CD4-positive, alpha-beta T cell (primary cell): ENCODE data around the gene THOC5. TPM values are rescaled to one million over a fixed set of nuclear protein-coding genes. Genes with fewer than 3 reads are reported as not detected.
"Not testable (repeated sequence)": the region's sequence is repeated elsewhere in the genome, so short reads cannot be mapped to it uniquely, and the experiment has no call there.

ENCODE experiments used
- ATAC-seq: fragments of 200-7000 bp; cut with Tn5 transposase; one replicate; pipeline ENCODE4 v1.10.0; 2022; ENCODE audit warnings: mild to moderate bottlenecking; ENCODE audit not compliant: poor library complexity
- CTCF ChIA-PET: fragments of 350-600 bp; sonication (Branson Sonifier 250); formaldehyde crosslinking; loops from one replicate; lab custom pipeline; 2021; ENCODE audit warnings: antibody characterized with exemption, inconsistent platforms; lab: Charles Lee
- POLR2A ChIA-PET: fragments of 350-600 bp; sonication (Branson Sonifier 250); formaldehyde crosslinking; loops from one replicate; lab custom pipeline; 2021; ENCODE audit warnings: antibody characterized with exemption, inconsistent platforms; lab: Charles Lee
- DNase-seq, 14 experiments: peaks; one replicate each; pipeline ENCODE4 v3.0.0-alpha.2; 2013 to 2020; ENCODE audit warnings: mixed read lengths in 2 of 14
- H3K27ac ChIP-seq, 2 donors: one replicate each; pipeline versions ENCODE4 v1.5.1 to v1.7.0; 2013; ENCODE audit warnings: low read length in 2 of 2, low read depth in 1 of 2, mild to moderate bottlenecking in 1 of 2
- H3K27me3 ChIP-seq, 2 experiments: 1 replicate in 1 of 2; 2 replicates in 1 of 2; pipeline versions ENCODE4 v1.6.1 to v1.7.0; 2013; ENCODE audit warnings: low read length in 2 of 2, control low read depth in 1 of 2, mild to moderate bottlenecking in 1 of 2, moderate library complexity in 1 of 2; ENCODE audit not compliant: insufficient read depth in 2 of 2, control insufficient read depth in 1 of 2
- H3K36me3 ChIP-seq: one replicate; pipeline ENCODE4 v1.6.1; 2013; ENCODE audit warnings: low read length, control low read depth; ENCODE audit not compliant: insufficient read depth
- H3K4me1 ChIP-seq: one replicate; pipeline ENCODE4 v1.6.1; 2013; ENCODE audit warnings: low read length, control low read depth; ENCODE audit not compliant: insufficient read depth
- H3K4me3 ChIP-seq: one replicate; pipeline ENCODE4 v1.5.1; 2013; ENCODE audit warnings: mild to moderate bottlenecking, low read length, moderate library complexity
- H3K9me3 ChIP-seq, 2 experiments: 1 replicate in 1 of 2; 2 replicates in 1 of 2; pipeline versions ENCODE4 v1.6.1 to v1.7.0; 2013; ENCODE audit warnings: low read length in 2 of 2, mild to moderate bottlenecking in 2 of 2, control low read depth in 1 of 2, moderate library complexity in 1 of 2; ENCODE audit not compliant: control insufficient read depth in 1 of 2, insufficient read depth in 1 of 2
- H3K27ac Mint-ChIP-seq: one replicate; pipeline ENCODE4 v1.8.0; 2020; ENCODE audit warnings: mixed read lengths
- H3K27me3 Mint-ChIP-seq: one replicate; pipeline ENCODE4 v1.8.0; 2021; ENCODE audit warnings: mixed read lengths
- H3K36me3 Mint-ChIP-seq: one replicate; pipeline ENCODE4 v1.8.0; 2021; ENCODE audit warnings: low read depth, mixed read lengths
- H3K4me1 Mint-ChIP-seq: one replicate; pipeline ENCODE4 v1.8.0; 2021; ENCODE audit warnings: low read depth, mixed read lengths
- H3K4me3 Mint-ChIP-seq: one replicate; pipeline ENCODE4 v1.8.0; 2020; ENCODE audit warnings: mild to moderate bottlenecking, mixed read lengths
- H3K9me3 Mint-ChIP-seq: one replicate; pipeline ENCODE4 v1.8.0; 2020; ENCODE audit warnings: mixed read lengths
- intact Hi-C, 2 experiments: fragments of 100-400 bp; cut with DNase I in 1 of 2; cut with micrococcal nuclease in 1 of 2; formaldehyde crosslinking; loops; one replicate each; pipeline versions ENCODE4 v1.15.1 to v1.9.0; 2023 to 2025; cut with DNase I, micrococcal nuclease
- total RNA-seq, 174 experiments: library from RNA in 2 of 174; stranded (reverse) in 2 of 174; gene quantifications; one replicate each; pipeline ENCODE4 v1.2.3 and lab custom pipeline; 2021 to 2026
- TF ChIP-seq, protein P1 (sequence below): fragments of 200-600 bp; IDR thresholded peaks from one replicate; pipeline ENCODE4 v1.8.0; 2022; ENCODE audit warnings: antibody characterized with exemption, mild to moderate bottlenecking

Gene THOC5
- total RNA-seq, 2 experiments from 2014 or later, result 27.1 to 32.9 TPM

DNA sequence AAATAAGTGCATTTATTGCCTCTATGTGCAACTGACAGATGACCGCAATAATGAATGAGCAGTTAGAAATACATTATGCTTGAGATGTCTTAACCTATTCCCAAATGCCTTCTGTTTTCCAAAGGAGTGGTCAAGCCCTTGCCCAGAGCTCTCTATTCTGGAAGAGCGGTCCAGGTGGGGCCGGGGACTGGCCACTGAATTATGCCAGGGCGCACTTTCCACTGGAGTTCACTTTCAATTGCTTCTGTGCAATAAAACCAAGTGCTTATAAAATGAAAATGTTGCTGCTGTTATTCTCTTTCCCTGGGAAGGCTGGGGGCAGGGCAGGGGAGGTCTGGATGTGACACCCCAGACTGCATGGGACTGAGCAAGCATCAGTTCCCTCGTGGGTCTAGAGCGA lies 62.5 kb downstream of the THOC5 start:
- ChIA-PET POLR2A (no interaction called here), CTCF (no interaction called here)
- ATAC-seq, result no peak
- Mint-ChIP-seq H3K4me3 (no peak overlapping the region), H3K4me1 (no peaks in the 10 kb centered on the region), H3K27ac (no peak overlapping the region), H3K36me3 (peaks cover 5% of the 10 kb centered on the region), H3K9me3 (peaks cover 3% of the 10 kb centered on the region), H3K27me3 (no peaks in the 10 kb centered on the region)
- Histone ChIP-seq H3K4me1 (no peaks in the 10 kb centered on the region), H3K9me3 (no peaks in the 10 kb centered on the region), H3K4me3 (no peak overlapping the region), H3K27ac (no peak overlapping the region), H3K27me3 (no peaks in the 10 kb centered on the region), H3K36me3 (no peaks in the 10 kb centered on the region)
- intact Hi-C loops, result no loop called here
- no peak for DNase-seq
- TF ChIP-seq, protein P1, sequence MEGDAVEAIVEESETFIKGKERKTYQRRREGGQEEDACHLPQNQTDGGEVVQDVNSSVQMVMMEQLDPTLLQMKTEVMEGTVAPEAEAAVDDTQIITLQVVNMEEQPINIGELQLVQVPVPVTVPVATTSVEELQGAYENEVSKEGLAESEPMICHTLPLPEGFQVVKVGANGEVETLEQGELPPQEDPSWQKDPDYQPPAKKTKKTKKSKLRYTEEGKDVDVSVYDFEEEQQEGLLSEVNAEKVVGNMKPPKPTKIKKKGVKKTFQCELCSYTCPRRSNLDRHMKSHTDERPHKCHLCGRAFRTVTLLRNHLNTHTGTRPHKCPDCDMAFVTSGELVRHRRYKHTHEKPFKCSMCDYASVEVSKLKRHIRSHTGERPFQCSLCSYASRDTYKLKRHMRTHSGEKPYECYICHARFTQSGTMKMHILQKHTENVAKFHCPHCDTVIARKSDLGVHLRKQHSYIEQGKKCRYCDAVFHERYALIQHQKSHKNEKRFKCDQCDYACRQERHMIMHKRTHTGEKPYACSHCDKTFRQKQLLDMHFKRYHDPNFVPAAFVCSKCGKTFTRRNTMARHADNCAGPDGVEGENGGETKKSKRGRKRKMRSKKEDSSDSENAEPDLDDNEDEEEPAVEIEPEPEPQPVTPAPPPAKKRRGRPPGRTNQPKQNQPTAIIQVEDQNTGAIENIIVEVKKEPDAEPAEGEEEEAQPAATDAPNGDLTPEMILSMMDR, result no peak

DNA sequence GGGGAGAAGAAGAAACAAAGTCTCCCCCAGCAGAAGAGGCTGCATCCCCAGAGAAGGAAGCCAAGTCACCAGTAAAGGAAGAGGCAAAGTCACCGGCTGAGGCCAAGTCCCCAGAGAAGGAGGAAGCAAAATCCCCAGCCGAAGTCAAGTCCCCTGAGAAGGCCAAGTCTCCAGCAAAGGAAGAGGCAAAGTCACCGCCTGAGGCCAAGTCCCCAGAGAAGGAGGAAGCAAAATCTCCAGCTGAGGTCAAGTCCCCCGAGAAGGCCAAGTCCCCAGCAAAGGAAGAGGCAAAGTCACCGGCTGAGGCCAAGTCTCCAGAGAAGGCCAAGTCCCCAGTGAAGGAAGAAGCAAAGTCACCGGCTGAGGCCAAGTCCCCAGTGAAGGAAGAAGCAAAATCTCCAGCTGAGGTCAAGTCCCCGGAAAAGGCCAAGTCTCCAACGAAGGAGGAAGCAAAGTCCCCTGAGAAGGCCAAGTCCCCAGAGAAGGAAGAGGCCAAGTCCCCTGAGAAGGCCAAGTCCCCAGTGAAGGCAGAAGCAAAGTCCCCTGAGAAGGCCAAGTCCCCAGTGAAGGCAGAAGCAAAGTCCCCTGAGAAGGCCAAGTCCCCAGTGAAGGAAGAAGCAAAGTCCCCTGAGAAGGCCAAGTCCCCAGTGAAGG lies 64.3 kb downstream of the THOC5 start:
- ATAC-seq, H3K27ac Mint-ChIP-seq, POLR2A ChIA-PET, H3K4me1 ChIP-seq, H3K36me3 Mint-ChIP-seq, H3K4me1 Mint-ChIP-seq, intact Hi-C loops, H3K4me3 Mint-ChIP-seq, H3K9me3 Mint-ChIP-seq, CTCF ChIA-PET, H3K36me3 ChIP-seq, H3K27me3 Mint-ChIP-seq, H3K4me3 ChIP-seq, H3K9me3 ChIP-seq, H3K27me3 ChIP-seq, H3K27ac ChIP-seq: not testable (repeated sequence)
- peak in 2 of 14 experiments; percentile 29 to 41 for DNase-seq

DNA sequence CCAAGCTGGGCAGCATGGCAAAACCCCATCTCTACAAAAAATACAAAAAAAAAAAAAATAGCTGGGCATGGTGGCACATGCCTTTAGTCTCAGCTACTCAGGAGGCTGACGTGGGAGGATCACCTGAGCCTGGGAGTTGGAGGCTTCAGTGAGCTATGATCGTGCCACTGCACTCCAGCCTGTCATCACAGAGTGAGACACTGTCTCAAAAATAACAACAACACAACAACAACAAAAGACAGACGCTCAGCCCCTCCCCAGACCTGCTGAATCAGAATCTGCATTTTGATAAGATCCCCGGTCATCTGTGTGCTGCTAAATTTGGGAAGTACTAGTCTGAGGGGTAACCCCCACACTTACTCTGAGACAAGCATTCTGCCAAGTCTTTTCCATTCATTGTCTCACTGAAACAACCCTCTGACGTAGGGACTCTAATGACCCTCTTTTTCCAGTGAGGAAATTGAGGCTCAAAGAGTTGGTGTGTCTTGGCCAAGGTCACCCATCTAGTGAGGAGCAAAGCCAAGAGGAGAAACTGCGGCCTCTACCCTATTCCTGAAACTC lies 66.1 kb downstream of the THOC5 start:
- no peaks in the 10 kb centered on the region for H3K9me3 Mint-ChIP-seq
- Histone ChIP-seq H3K27me3 (peaks cover under 1 to 1% of the 10 kb centered on the region in 2 experiments), H3K36me3 (no peaks in the 10 kb centered on the region), H3K4me1 (no peaks in the 10 kb centered on the region), H3K4me3 (no peak overlapping the region), H3K9me3 (no peaks in the 10 kb centered on the region), H3K27ac (no peak overlapping the region)
- H3K4me1 Mint-ChIP-seq, result no peaks in the 10 kb centered on the region
- TF ChIP-seq, protein P1, result no peak
- peaks cover 2% of the 10 kb centered on the region for H3K27me3 Mint-ChIP-seq
- CTCF ChIA-PET, result interaction anchor here (0.6 kb wide), 2 partner anchors 8 to 17 kb away, joined by 3 read pairs; no protein-coding TSS in a partner anchor
- no peak overlapping the region for H3K4me3 Mint-ChIP-seq
- DNase-seq (no peak), ATAC-seq (no peak)
- H3K36me3 Mint-ChIP-seq, result no peaks in the 10 kb centered on the region
- POLR2A ChIA-PET, result no interaction called here
- H3K27ac Mint-ChIP-seq, result no peak overlapping the region
- intact Hi-C loops, result no loop called here
